CD4-positive, alpha-beta T cell (primary cell): ENCODE results near the gene PID1. TPM values are rescaled to one million over a fixed set of nuclear protein-coding genes. Genes with fewer than 3 reads are reported as not detected.

ENCODE experiments used
- ATAC-seq: fragments of 200-7000 bp; cut with Tn5 transposase; one replicate; pipeline ENCODE4 v1.10.0; 2022; ENCODE audit warnings: mild to moderate bottlenecking; ENCODE audit not compliant: poor library complexity
- CTCF ChIA-PET: fragments of 350-600 bp; sonication (Branson Sonifier 250); formaldehyde crosslinking; loops from one replicate; lab custom pipeline; 2021; ENCODE audit warnings: antibody characterized with exemption, inconsistent platforms; lab: Charles Lee
- POLR2A ChIA-PET: fragments of 350-600 bp; sonication (Branson Sonifier 250); formaldehyde crosslinking; loops from one replicate; lab custom pipeline; 2021; ENCODE audit warnings: antibody characterized with exemption, inconsistent platforms; lab: Charles Lee
- DNase-seq, 14 experiments: peaks; one replicate each; pipeline ENCODE4 v3.0.0-alpha.2; 2013 to 2020; ENCODE audit warnings: mixed read lengths in 2 of 14
- H3K27ac ChIP-seq, 2 donors: one replicate each; pipeline versions ENCODE4 v1.5.1 to v1.7.0; 2013; ENCODE audit warnings: low read length in 2 of 2, low read depth in 1 of 2, mild to moderate bottlenecking in 1 of 2
- H3K27me3 ChIP-seq, 2 experiments: 1 replicate in 1 of 2; 2 replicates in 1 of 2; pipeline versions ENCODE4 v1.6.1 to v1.7.0; 2013; ENCODE audit warnings: low read length in 2 of 2, control low read depth in 1 of 2, mild to moderate bottlenecking in 1 of 2, moderate library complexity in 1 of 2; ENCODE audit not compliant: insufficient read depth in 2 of 2, control insufficient read depth in 1 of 2
- H3K36me3 ChIP-seq: one replicate; pipeline ENCODE4 v1.6.1; 2013; ENCODE audit warnings: low read length, control low read depth; ENCODE audit not compliant: insufficient read depth
- H3K4me1 ChIP-seq: one replicate; pipeline ENCODE4 v1.6.1; 2013; ENCODE audit warnings: low read length, control low read depth; ENCODE audit not compliant: insufficient read depth
- H3K4me3 ChIP-seq: one replicate; pipeline ENCODE4 v1.5.1; 2013; ENCODE audit warnings: mild to moderate bottlenecking, low read length, moderate library complexity
- H3K9me3 ChIP-seq, 2 experiments: 1 replicate in 1 of 2; 2 replicates in 1 of 2; pipeline versions ENCODE4 v1.6.1 to v1.7.0; 2013; ENCODE audit warnings: low read length in 2 of 2, mild to moderate bottlenecking in 2 of 2, control low read depth in 1 of 2, moderate library complexity in 1 of 2; ENCODE audit not compliant: control insufficient read depth in 1 of 2, insufficient read depth in 1 of 2
- H3K27ac Mint-ChIP-seq: one replicate; pipeline ENCODE4 v1.8.0; 2020; ENCODE audit warnings: mixed read lengths
- H3K27me3 Mint-ChIP-seq: one replicate; pipeline ENCODE4 v1.8.0; 2021; ENCODE audit warnings: mixed read lengths
- H3K36me3 Mint-ChIP-seq: one replicate; pipeline ENCODE4 v1.8.0; 2021; ENCODE audit warnings: low read depth, mixed read lengths
- H3K4me1 Mint-ChIP-seq: one replicate; pipeline ENCODE4 v1.8.0; 2021; ENCODE audit warnings: low read depth, mixed read lengths
- H3K4me3 Mint-ChIP-seq: one replicate; pipeline ENCODE4 v1.8.0; 2020; ENCODE audit warnings: mild to moderate bottlenecking, mixed read lengths
- H3K9me3 Mint-ChIP-seq: one replicate; pipeline ENCODE4 v1.8.0; 2020; ENCODE audit warnings: mixed read lengths
- CTCF ChIP-seq: fragments of 200-600 bp; IDR thresholded peaks from one replicate; pipeline ENCODE4 v1.8.0; 2022; ENCODE audit warnings: antibody characterized with exemption, mild to moderate bottlenecking
- intact Hi-C, 2 experiments: fragments of 100-400 bp; cut with DNase I in 1 of 2; cut with micrococcal nuclease in 1 of 2; formaldehyde crosslinking; loops; one replicate each; pipeline versions ENCODE4 v1.15.1 to v1.9.0; 2023 to 2025; cut with DNase I, micrococcal nuclease
- total RNA-seq, 174 experiments: library from RNA in 2 of 174; stranded (reverse) in 2 of 174; gene quantifications; one replicate each; pipeline ENCODE4 v1.2.3 and lab custom pipeline; 2021 to 2026

The PID1 gene
- total RNA-seq, 2 experiments from 2014 or later, result 0.38 to 0.53 TPM

- Histone ChIP-seq H3K4me3 (no peak overlapping the region), H3K9me3 (peaks cover 0 to 8% of the 10 kb centered on the region in 2 experiments), H3K36me3 (no peaks in the 10 kb centered on the region), H3K4me1 (no peaks in the 10 kb centered on the region), H3K27ac (no peak overlapping the region), H3K27me3 (no peaks in the 10 kb centered on the region)
- CTCF ChIA-PET, result no interaction called here
- TF ChIP-seq CTCF, result no peak
- POLR2A ChIA-PET, result no interaction called here
- Mint-ChIP-seq H3K9me3 (peaks cover 2% of the 10 kb centered on the region), H3K36me3 (no peaks in the 10 kb centered on the region), H3K27me3 (no peaks in the 10 kb centered on the region), H3K4me1 (no peaks in the 10 kb centered on the region), H3K4me3 (no peak overlapping the region), H3K27ac (no peak overlapping the region)
- DNase-seq, result no peak
- intact Hi-C loops, result no loop called here
- no peak for ATAC-seq
These were observed 120.8 kb downstream of the PID1 start for GRCh38 chr2:229150317-229150716.

GRCh38 chr2:229141424-229142025 lies 129.6 kb downstream of the PID1 start:
- Histone ChIP-seq H3K27me3 (no peaks in the 10 kb centered on the region), H3K4me1 (no peaks in the 10 kb centered on the region), H3K9me3 (no peaks in the 10 kb centered on the region), H3K36me3 (no peaks in the 10 kb centered on the region), H3K4me3 (no peak overlapping the region), H3K27ac (no peak overlapping the region)
- POLR2A ChIA-PET, result no interaction called here
- Mint-ChIP-seq H3K4me1 (no peaks in the 10 kb centered on the region), H3K36me3 (no peaks in the 10 kb centered on the region), H3K9me3 (no peaks in the 10 kb centered on the region), H3K27ac (no peak overlapping the region), H3K4me3 (no peak overlapping the region), H3K27me3 (no peaks in the 10 kb centered on the region)
- CTCF ChIA-PET, result no interaction called here
- no peak for ATAC-seq
- intact Hi-C loops, result no loop called here
- DNase-seq, result no peak
- TF ChIP-seq CTCF, result no peak

GRCh38 chr2:229137639-229138038 lies 133.4 kb downstream of the PID1 start:
- no peak for DNase-seq
- no peaks in the 10 kb centered on the region for H3K9me3 ChIP-seq
- no peaks in the 10 kb centered on the region for H3K4me1 Mint-ChIP-seq
- peaks cover 3% of the 10 kb centered on the region for H3K9me3 Mint-ChIP-seq
- TF ChIP-seq CTCF, result no peak
- H3K27ac ChIP-seq, result no peak overlapping the region
- H3K27ac Mint-ChIP-seq, result no peak overlapping the region
- no peak overlapping the region for H3K4me3 ChIP-seq
- no peaks in the 10 kb centered on the region for H3K4me1 ChIP-seq
- intact Hi-C loops, result no loop called here
- H3K27me3 ChIP-seq, result no peaks in the 10 kb centered on the region
- POLR2A ChIA-PET, result no interaction called here
- CTCF ChIA-PET, result no interaction called here
- H3K36me3 ChIP-seq, result no peaks in the 10 kb centered on the region
- no peak overlapping the region for H3K4me3 Mint-ChIP-seq
- no peaks in the 10 kb centered on the region for H3K27me3 Mint-ChIP-seq
- no peaks in the 10 kb centered on the region for H3K36me3 Mint-ChIP-seq
- no peak for ATAC-seq
